ENCODE results near the gene ARHGEF10L.

The ARHGEF10L gene

DNA sequence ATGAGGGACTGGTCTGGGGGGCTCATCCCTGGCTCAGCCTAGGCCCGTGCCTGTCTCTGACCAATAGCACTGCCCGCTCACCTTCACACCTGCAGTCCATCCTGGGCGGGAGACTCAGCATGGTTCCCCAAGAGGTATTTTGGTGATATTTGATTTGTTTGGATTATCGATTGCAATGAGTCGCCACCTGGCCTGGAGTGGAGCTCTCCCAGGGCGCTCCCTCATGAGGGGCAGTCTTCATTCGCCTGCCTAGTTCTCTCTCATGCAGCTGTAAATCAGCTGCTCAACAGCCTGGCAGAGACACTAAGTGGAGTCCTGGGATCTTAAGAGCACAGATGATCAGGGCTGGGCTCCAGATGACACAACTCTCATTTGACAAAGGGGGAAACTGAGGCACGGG lies 125.6 kb downstream of the ARHGEF10L start:
- Histone ChIP-seq H3K36me3 (ENCODE audit: control insufficient read depth, insufficient read depth, low read length) (no peaks in the 10 kb centered on the region), H3K4me3 (ENCODE audit: insufficient read depth, low read depth, low read length, poor library complexity, severe bottlenecking) (no peak overlapping the region)

DNA sequence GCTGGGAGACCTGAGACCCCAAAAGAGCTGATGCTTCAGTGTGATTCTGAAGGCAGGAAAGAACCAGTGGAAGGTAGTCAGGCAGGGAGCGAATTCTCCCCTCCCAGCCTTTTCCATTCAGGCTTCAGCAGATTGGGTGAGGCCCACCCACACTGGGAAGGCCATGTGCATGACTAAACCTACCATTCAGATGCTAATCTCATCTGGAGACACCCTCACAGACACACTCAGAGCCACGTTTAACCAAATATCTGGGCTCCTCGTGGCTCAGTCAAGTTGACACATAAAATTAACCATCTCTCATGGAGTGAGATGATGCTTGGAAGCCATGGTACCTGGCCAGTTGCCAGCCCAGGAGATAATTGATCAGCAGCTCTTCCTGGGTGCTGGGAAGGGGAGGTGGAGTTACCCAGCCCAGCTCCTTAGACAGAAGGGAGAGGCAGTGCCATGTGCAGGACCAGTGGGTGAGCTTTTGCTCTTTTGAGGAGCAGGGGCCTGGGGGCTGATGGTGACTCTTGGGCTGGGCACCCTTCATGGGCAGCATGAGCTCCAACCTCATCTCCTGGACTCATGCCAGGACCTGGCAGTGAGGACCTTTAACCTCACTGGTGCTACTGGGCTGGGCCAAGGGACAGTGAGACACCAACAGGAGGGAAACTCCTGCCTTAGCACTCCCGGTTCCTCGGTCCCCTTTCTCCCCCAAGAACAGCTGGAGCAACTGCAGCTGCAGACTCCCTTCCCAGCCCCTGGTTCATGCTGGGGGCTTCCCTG lies 126.6 kb downstream of the ARHGEF10L start:
- DNase-seq: no peak
- H3K9me3 ChIP-seq (ENCODE audit: control insufficient read depth, low read length): no peaks in the 10 kb centered on the region
- no peaks in the 10 kb centered on the region for H3K4me1 ChIP-seq (ENCODE audit: control insufficient read depth, insufficient read depth, low read length, poor library complexity, severe bottlenecking)
- no peaks in the 10 kb centered on the region for H3K27me3 ChIP-seq (replicated peaks; ENCODE audit: control insufficient read depth, insufficient read depth, low read length, poor library complexity, severe bottlenecking)
- no peak overlapping the region for H3K27ac ChIP-seq (ENCODE audit: insufficient read depth, low read length, poor library complexity, severe bottlenecking)
- no peaks in the 10 kb centered on the region for H3K36me3 ChIP-seq (ENCODE audit: control insufficient read depth, insufficient read depth, low read length)
- H3K4me3 ChIP-seq (ENCODE audit: insufficient read depth, low read depth, low read length, poor library complexity, severe bottlenecking): no peak overlapping the region

More for the DNA sequence above, 125.6 kb downstream of the ARHGEF10L start:
- Histone ChIP-seq H3K27me3 (replicated peaks; ENCODE audit: control insufficient read depth, insufficient read depth, low read length, poor library complexity, severe bottlenecking) (no peaks in the 10 kb centered on the region), H3K27ac (ENCODE audit: insufficient read depth, low read length, poor library complexity, severe bottlenecking) (no peak overlapping the region), H3K9me3 (ENCODE audit: control insufficient read depth, low read length) (no peaks in the 10 kb centered on the region), H3K4me1 (ENCODE audit: control insufficient read depth, insufficient read depth, low read length, poor library complexity, severe bottlenecking) (no peaks in the 10 kb centered on the region)
- no peak for DNase-seq

DNA sequence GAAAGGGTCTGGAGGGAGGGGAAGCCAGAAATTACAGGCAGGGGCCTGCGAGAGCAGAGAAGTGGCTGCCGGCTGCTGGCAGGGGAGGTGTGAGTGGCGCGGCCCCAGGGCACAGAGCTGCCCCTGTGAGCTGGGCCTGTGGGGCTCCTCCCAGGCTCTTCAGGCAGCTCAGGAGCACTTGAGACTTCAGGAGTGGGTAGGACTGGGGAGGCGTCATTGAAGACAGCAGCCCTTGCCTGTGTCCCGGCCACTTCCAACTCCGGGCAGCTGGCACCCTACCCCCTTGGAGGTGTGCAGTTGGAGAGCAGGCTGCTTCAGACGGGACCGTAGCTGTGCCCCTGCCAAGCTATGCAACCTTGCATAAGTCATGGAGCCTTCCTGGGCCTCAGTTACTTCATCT lies 128.1 kb downstream of the ARHGEF10L start:
- no peaks in the 10 kb centered on the region for H3K9me3 ChIP-seq (ENCODE audit: control insufficient read depth, low read length)
- H3K36me3 ChIP-seq (ENCODE audit: control insufficient read depth, insufficient read depth, low read length): no peaks in the 10 kb centered on the region
- no peak for DNase-seq
- H3K4me3 ChIP-seq (ENCODE audit: insufficient read depth, low read depth, low read length, poor library complexity, severe bottlenecking): no peak overlapping the region
- no peak overlapping the region for H3K27ac ChIP-seq (ENCODE audit: insufficient read depth, low read length, poor library complexity, severe bottlenecking)
- no peaks in the 10 kb centered on the region for H3K4me1 ChIP-seq (ENCODE audit: control insufficient read depth, insufficient read depth, low read length, poor library complexity, severe bottlenecking)
- H3K27me3 ChIP-seq (replicated peaks; ENCODE audit: control insufficient read depth, insufficient read depth, low read length, poor library complexity, severe bottlenecking): no peaks in the 10 kb centered on the region

DNA sequence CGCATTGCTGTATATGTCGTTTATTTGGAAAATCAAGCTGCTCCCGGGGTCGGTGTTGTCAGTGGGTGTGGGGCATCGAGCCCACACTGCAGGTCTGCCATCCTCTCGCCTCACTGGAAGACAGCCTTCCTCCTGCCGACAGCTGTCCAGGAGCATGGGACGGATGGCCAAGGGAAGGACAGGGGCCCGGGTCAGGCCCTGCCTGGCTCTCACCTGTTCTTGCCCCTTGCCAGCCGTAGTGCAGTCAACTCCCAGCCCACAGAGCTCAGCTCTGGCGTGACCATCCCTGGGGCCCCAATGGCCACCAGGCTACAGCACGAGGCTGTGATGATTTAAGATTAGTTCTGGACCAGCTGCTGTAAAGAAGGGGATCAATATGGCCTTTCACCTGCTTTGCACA lies 128.7 kb downstream of the ARHGEF10L start:
- Histone ChIP-seq H3K4me1 (ENCODE audit: control insufficient read depth, insufficient read depth, low read length, poor library complexity, severe bottlenecking) (no peaks in the 10 kb centered on the region), H3K27me3 (replicated peaks; ENCODE audit: control insufficient read depth, insufficient read depth, low read length, poor library complexity, severe bottlenecking) (no peaks in the 10 kb centered on the region), H3K9me3 (ENCODE audit: control insufficient read depth, low read length) (no peaks in the 10 kb centered on the region), H3K27ac (ENCODE audit: insufficient read depth, low read length, poor library complexity, severe bottlenecking) (no peak overlapping the region), H3K36me3 (ENCODE audit: control insufficient read depth, insufficient read depth, low read length) (no peaks in the 10 kb centered on the region), H3K4me3 (ENCODE audit: insufficient read depth, low read depth, low read length, poor library complexity, severe bottlenecking) (no peak overlapping the region)
- DNase-seq: no peak

DNA sequence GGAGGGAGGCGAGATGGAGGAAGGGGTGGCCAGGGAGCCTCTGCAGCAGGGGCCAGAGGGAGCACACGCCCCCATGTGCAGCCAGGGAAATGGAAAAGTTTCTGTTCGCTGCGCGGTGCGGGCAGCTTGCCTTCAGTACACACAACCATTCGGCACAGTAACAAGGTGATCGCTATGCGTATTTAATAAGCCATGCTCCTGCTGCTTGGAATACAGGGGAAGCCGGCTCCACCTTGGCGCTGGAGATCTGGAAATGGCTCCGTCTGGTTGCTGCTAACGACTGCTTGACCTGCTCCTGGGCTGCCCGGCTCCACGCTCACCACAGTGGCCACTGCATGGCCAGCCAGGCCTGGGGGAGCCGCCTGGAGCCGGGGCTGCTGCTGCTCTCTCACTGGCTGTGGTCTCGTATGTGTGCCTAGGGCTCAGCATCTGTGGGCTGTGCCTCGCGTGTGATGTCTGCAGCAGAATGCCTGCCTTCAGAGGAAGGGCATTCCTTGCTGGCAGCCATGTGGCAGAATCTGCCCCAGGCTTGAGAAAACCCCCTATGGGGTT lies 129.2 kb downstream of the ARHGEF10L start:
- no peaks in the 10 kb centered on the region for H3K27me3 ChIP-seq (replicated peaks; ENCODE audit: control insufficient read depth, insufficient read depth, low read length, poor library complexity, severe bottlenecking)
- H3K4me3 ChIP-seq (ENCODE audit: insufficient read depth, low read depth, low read length, poor library complexity, severe bottlenecking): no peak overlapping the region
- no peak for DNase-seq
- no peaks in the 10 kb centered on the region for H3K36me3 ChIP-seq (ENCODE audit: control insufficient read depth, insufficient read depth, low read length)
- no peaks in the 10 kb centered on the region for H3K9me3 ChIP-seq (ENCODE audit: control insufficient read depth, low read length)
- H3K4me1 ChIP-seq (ENCODE audit: control insufficient read depth, insufficient read depth, low read length, poor library complexity, severe bottlenecking): no peaks in the 10 kb centered on the region
- no peak overlapping the region for H3K27ac ChIP-seq (ENCODE audit: insufficient read depth, low read length, poor library complexity, severe bottlenecking)

DNA sequence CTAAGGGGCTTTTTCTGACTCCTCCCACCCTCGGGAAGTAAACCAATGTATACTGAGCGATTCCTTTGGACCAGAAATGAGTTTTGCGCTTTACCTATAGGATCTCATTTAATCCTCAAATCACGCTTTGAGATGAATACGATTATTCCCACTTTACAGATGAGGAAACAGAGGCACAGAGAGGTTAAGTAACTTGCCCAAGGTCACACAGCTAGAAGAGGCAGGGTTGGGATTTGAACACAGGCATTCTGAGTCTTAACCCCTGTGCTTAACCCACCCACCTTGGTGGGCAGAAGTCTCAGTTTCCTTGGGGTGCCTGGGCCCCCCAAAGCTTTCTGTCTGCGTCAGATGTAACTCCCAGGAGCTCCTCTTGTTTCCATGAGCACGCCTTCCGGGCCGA lies 129.8 kb downstream of the ARHGEF10L start:
- no peaks in the 10 kb centered on the region for H3K4me1 ChIP-seq (ENCODE audit: control insufficient read depth, insufficient read depth, low read length, poor library complexity, severe bottlenecking)
- no peak overlapping the region for H3K27ac ChIP-seq (ENCODE audit: insufficient read depth, low read length, poor library complexity, severe bottlenecking)
- no peaks in the 10 kb centered on the region for H3K9me3 ChIP-seq (ENCODE audit: control insufficient read depth, low read length)
- H3K27me3 ChIP-seq (replicated peaks; ENCODE audit: control insufficient read depth, insufficient read depth, low read length, poor library complexity, severe bottlenecking): no peaks in the 10 kb centered on the region
- no peaks in the 10 kb centered on the region for H3K36me3 ChIP-seq (ENCODE audit: control insufficient read depth, insufficient read depth, low read length)
- DNase-seq: no peak
- H3K4me3 ChIP-seq (ENCODE audit: insufficient read depth, low read depth, low read length, poor library complexity, severe bottlenecking): no peak overlapping the region

DNA sequence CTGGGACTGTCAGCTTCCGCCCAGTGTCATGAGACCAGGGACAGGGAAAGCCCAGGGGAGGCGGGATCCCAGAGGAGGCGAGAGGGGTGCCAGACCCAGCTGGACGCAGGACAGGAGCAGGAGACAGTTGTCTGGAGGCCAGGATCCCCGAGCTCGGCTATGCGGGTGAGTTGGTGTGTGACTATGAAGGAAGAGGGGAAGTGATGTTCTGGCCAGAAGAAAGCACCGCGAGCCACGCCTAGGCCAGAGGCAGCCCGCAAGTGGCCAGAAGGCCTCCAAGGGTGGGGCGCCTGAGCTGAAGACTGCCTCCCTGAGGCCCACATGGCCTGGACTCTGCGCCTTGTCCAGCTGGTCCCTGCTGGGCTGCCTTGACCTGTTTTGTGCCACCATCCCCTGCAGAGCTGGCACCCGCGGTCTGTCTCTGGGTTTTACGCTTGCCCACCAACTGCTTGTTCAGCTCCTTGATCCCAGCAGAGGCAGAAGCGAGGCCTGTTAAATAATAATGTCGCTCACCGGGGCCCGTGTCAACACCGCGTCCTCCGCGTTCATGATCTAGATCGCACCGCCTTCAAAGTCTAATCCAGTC lies 130.5 kb downstream of the ARHGEF10L start:
- Histone ChIP-seq H3K27me3 (replicated peaks; ENCODE audit: control insufficient read depth, insufficient read depth, low read length, poor library complexity, severe bottlenecking) (no peaks in the 10 kb centered on the region), H3K27ac (ENCODE audit: insufficient read depth, low read length, poor library complexity, severe bottlenecking) (no peak overlapping the region), H3K4me3 (ENCODE audit: insufficient read depth, low read depth, low read length, poor library complexity, severe bottlenecking) (no peak overlapping the region), H3K4me1 (ENCODE audit: control insufficient read depth, insufficient read depth, low read length, poor library complexity, severe bottlenecking) (no peaks in the 10 kb centered on the region), H3K36me3 (ENCODE audit: control insufficient read depth, insufficient read depth, low read length) (no peaks in the 10 kb centered on the region), H3K9me3 (ENCODE audit: control insufficient read depth, low read length) (no peaks in the 10 kb centered on the region)
- no peak for DNase-seq

DNA sequence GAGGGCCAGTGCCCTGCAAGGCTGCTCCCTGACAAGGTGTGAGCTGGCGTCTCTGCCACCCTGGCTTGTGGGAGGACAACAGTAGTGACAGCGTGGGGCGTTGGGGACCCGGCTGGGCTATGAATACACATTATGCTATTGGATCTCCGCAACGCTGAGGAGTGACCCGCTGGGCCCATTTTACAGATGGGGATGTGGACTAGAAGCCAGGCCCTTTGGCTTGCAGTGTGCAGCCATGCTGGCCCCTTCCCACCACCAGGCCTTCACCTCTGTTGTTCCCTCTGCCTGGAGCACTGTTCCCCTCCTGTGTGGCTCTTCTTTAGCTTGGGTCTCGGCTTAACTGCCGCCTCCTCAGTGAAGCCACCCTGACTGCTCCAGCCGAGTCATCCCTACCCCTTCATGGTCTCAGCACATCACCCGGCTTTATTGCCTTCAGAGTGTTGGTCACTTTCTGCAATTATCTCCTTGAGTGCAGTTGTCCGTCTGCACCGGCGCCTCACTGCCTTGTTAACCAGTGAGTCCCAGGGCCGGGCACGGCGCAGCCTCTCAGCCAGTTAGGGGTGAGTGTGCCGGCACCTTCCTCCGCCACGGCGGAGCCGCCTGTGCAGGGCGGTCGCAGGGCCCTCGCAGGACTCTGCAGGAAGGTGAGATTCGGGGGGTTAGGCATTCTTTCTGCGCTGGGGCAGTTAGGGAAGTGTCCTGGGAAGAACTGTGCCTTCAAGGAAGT lies 131.3 kb downstream of the ARHGEF10L start:
- DNase-seq: no peak
- Histone ChIP-seq H3K9me3 (ENCODE audit: control insufficient read depth, low read length) (no peaks in the 10 kb centered on the region), H3K36me3 (ENCODE audit: control insufficient read depth, insufficient read depth, low read length) (no peaks in the 10 kb centered on the region), H3K4me1 (ENCODE audit: control insufficient read depth, insufficient read depth, low read length, poor library complexity, severe bottlenecking) (no peaks in the 10 kb centered on the region), H3K27me3 (replicated peaks; ENCODE audit: control insufficient read depth, insufficient read depth, low read length, poor library complexity, severe bottlenecking) (no peaks in the 10 kb centered on the region), H3K27ac (ENCODE audit: insufficient read depth, low read length, poor library complexity, severe bottlenecking) (no peak overlapping the region), H3K4me3 (ENCODE audit: insufficient read depth, low read depth, low read length, poor library complexity, severe bottlenecking) (no peak overlapping the region)

DNA sequence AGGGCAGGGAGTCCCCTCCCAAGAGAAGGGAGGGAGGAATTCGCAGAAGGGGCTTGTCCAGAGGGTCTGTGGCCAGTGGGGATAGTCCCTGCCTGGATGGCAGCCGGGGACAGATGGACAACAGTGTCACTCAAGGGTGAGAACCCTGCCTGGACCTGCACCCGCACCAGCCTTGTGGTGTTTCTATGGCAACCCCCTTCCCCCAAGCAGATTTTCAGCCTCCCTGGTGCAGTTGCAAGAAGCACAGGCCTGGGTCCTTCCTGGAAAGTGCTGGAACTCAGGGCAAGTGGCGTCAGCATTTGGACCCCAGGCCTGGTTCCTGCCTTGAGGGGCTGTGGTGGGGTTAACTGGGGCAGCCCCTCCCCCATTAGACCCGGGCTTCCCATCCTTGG lies 131.8 kb downstream of the ARHGEF10L start:
- no peaks in the 10 kb centered on the region for H3K9me3 ChIP-seq (ENCODE audit: control insufficient read depth, low read length)
- H3K4me1 ChIP-seq (ENCODE audit: control insufficient read depth, insufficient read depth, low read length, poor library complexity, severe bottlenecking): no peaks in the 10 kb centered on the region
- DNase-seq: no peak
- no peak overlapping the region for H3K27ac ChIP-seq (ENCODE audit: insufficient read depth, low read length, poor library complexity, severe bottlenecking)
- no peaks in the 10 kb centered on the region for H3K27me3 ChIP-seq (replicated peaks; ENCODE audit: control insufficient read depth, insufficient read depth, low read length, poor library complexity, severe bottlenecking)
- no peaks in the 10 kb centered on the region for H3K36me3 ChIP-seq (ENCODE audit: control insufficient read depth, insufficient read depth, low read length)
- no peak overlapping the region for H3K4me3 ChIP-seq (ENCODE audit: insufficient read depth, low read depth, low read length, poor library complexity, severe bottlenecking)

DNA sequence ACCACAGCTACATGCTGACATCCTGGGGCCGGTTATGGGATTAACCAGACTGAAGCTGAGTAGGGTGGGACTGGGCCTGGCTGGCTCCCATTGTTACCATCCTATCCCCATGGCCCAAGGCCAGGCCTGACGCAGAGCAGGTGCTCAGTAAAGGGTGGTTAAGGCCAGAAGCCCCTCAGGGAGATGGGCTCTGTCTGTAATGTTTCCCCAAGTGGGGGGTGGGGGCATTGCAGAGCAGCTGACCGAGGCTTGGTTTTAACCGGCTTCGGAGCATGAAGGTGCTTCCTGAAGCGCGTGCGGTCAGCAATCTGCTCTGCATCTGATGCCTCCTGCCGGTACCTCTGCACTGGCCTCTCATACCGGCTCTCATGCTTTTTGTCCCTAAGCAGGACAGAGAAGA lies 132.2 kb downstream of the ARHGEF10L start:
- H3K27ac ChIP-seq (ENCODE audit: insufficient read depth, low read length, poor library complexity, severe bottlenecking): no peak overlapping the region
- DNase-seq: no peak
- no peak overlapping the region for H3K4me3 ChIP-seq (ENCODE audit: insufficient read depth, low read depth, low read length, poor library complexity, severe bottlenecking)
- no peaks in the 10 kb centered on the region for H3K9me3 ChIP-seq (ENCODE audit: control insufficient read depth, low read length)
- no peaks in the 10 kb centered on the region for H3K27me3 ChIP-seq (replicated peaks; ENCODE audit: control insufficient read depth, insufficient read depth, low read length, poor library complexity, severe bottlenecking)
- H3K36me3 ChIP-seq (ENCODE audit: control insufficient read depth, insufficient read depth, low read length): no peaks in the 10 kb centered on the region
- H3K4me1 ChIP-seq (ENCODE audit: control insufficient read depth, insufficient read depth, low read length, poor library complexity, severe bottlenecking): no peaks in the 10 kb centered on the region
